GM21529 (cell line): ENCODE results near the gene PRKCQ.
"Not testable (repeated sequence)": the region's sequence is repeated elsewhere in the genome, so short reads cannot be mapped to it uniquely, and the experiment has no call there.

ENCODE experiments used
- ATAC-seq: cut with Tn5 transposase; IDR thresholded peaks from one replicate; pipeline ENCODE4 v1.9.1; 2021; ENCODE audit not compliant: unreplicated experiment

PRKCQ gene

GRCh38 chr10:6597478-6597877 lies 17.4 kb upstream of the PRKCQ start:
- ATAC-seq = no peak

- no peak for ATAC-seq
Measured at GRCh38 chr10:6595499-6595898, 15.4 kb upstream of the PRKCQ start.

- no peak for ATAC-seq
Measured at GRCh38 chr10:6593241-6593671, 13.2 kb upstream of the PRKCQ start.

- no peak for ATAC-seq
Measured at GRCh38 chr10:6592080-6592479, 12.0 kb upstream of the PRKCQ start.

GRCh38 chr10:6591668-6592067 lies 11.6 kb upstream of the PRKCQ start:
- ATAC-seq = no peak

DNA sequence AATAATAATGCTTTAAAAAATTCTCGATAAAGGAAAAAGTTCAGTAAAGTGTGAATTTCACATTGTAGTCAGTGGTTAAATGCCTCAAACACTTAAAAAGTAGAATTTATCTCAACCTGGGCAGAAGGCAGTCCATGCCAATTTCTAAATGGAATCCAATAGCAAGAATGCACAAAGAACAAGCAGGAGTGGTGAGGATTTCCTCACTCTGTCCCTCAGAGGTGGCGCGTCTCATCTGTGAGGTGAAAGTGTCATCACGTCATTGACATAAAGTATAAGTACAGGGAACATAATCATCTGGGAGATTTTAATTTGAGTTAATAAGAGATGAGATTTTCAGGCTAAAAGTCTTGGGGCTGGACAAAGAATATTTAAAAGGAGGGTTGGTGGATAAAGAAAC lies 10.0 kb upstream of the PRKCQ start:
- ATAC-seq = no peak

- no peak for ATAC-seq
Measured at GRCh38 chr10:6589287-6590094, 9.4 kb upstream of the PRKCQ start.

- no peak for ATAC-seq
Measured at GRCh38 chr10:6588845-6589244, 8.8 kb upstream of the PRKCQ start.

- no peak for ATAC-seq
Measured at GRCh38 chr10:6588082-6588481, 8.0 kb upstream of the PRKCQ start.

GRCh38 chr10:6586501-6586900 lies 6.4 kb upstream of the PRKCQ start:
- ATAC-seq = no peak

- no peak for ATAC-seq
Measured at GRCh38 chr10:6583447-6583846, 3.4 kb upstream of the PRKCQ start.

DNA sequence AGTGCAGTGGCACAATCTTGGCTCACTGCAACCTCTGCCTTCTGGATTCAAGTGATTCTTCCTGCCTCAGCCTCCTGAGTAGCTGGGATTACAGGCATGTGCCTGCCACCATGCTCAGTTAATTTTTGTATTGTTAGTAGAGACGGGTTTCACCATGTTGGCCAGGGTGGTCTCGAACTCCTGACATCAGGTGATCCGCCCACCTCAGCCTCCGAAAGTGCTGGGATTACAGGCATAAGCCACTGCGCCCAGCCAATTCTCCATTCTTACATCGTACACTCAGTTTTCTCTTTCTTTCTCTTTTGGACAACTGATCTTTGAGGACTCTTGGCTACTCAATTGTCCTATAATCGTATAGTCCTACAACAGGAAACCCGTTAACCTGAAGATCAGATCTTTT lies 2.8 kb upstream of the PRKCQ start:
- ATAC-seq = not testable (repeated sequence)

DNA sequence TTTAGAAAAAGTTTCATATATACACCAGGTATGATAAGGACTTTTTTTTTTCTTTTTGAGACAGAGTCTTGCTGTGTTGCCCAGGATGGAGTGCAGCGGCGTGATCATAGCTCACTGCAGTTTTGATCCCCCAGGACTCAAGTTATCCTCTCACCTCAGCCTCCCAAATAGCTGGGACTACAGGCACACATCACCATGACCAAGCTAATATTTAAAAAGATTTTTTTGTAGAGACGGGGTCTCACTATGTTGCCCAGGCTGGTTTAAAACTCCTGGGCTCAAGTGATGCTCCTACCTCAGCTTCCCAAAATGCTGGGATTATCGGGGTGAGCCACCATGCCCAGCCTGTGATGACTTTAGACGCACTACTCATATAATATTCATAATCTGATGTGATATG lies 2.2 kb upstream of the PRKCQ start:
- no peak for ATAC-seq

- ATAC-seq = no peak
Measured at GRCh38 chr10:6581778-6582228, 1.7 kb upstream of the PRKCQ start.

GRCh38 chr10:6581223-6581622 lies 1.1 kb upstream of the PRKCQ start:
- ATAC-seq = not testable (repeated sequence)

DNA sequence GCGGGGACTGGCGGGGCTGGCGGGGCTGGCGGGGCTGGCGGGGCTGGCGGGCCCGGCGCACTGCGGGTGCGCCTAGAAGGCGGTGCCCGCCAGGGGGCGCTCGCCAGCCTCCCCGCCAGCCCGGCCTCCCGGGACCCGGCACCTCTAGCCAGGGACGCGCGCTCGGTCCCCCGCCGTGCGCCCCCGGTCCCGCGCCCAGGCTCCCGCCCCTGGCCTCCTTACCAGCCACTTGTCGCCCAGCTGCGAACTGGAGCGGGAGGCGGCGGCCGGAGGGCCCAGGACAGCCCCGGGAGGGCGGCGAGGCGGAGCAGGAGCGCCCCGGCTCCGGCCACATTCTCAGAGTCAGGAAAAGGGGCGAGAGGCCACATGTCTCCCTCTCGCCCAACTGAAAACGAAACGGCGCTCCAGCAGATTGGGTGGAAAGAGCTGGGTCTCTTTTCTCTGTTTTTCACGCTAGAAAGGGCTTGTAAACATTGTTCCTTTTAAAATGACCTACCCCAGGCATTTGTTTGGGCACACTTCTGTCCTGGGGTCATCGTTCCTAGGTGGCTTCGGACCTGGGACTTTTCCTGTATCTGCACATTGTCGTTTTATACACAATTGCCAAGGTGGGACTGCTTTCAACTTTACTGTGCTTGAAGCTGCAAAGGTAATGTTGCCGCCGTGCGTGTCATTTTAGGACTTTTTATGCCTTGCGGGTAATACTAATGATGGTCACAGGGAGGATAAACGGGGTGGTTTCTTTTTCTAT lies 378 bp upstream of the PRKCQ start:
- ATAC-seq = peak; percentile 90

GRCh38 chr10:6579183-6579903 lies 733 bp downstream of the PRKCQ start:
- ATAC-seq = no peak

DNA sequence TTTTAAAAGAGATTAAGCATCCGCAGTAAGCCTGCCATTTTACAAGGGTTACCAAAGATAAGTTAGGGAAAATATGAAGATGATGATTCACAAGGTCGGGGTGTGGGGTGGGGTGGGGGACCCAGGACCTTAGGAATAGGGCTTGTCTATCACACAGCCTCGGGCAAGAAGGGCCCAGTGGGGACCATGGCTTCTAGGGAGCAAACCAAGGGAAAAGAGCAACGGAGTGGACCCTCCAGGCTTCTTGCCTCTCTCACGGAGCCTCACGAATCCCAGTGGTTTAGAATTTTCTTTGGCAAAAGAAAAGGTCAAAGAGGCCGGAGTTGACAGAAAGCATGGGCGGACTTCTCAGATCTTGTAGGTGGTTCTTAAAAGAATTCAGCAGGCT lies 1.3 kb downstream of the PRKCQ start:
- ATAC-seq = no peak

GRCh38 chr10:6578251-6578771 lies 1.8 kb downstream of the PRKCQ start:
- ATAC-seq = no peak

- no peak for ATAC-seq
Measured at GRCh38 chr10:6576326-6576725, 3.8 kb downstream of the PRKCQ start.

- ATAC-seq = no peak
Measured at GRCh38 chr10:6574664-6575176, 5.4 kb downstream of the PRKCQ start.
